HCEC 1CT (cell line): ENCODE results near the gene LAD1.

Source experiments
- DNase-seq: peaks from one replicate; pipeline ENCODE4 v3.0.0-alpha.2; 2017

Gene LAD1

DNA sequence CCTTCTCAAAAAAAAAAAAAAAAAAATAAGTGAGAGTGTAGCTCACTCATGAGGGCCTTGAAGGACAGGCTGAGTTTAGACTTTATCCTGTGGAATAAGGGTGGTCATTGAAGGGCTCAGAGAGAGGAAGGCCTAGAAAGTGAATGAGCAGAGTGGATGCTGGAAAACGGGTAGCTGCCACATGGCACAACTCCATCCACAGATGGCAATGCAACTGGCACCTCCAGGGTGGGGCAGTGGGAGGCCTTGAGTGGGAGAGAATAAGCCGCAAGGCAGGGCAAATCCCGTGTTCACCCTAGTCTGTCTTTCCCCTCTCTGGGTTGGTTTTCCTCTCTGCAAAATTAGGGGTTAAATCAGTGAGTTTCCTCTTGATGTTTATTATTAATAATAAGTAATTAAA lies 19.3 kb upstream of the LAD1 start:
- DNase-seq: no peak

DNA sequence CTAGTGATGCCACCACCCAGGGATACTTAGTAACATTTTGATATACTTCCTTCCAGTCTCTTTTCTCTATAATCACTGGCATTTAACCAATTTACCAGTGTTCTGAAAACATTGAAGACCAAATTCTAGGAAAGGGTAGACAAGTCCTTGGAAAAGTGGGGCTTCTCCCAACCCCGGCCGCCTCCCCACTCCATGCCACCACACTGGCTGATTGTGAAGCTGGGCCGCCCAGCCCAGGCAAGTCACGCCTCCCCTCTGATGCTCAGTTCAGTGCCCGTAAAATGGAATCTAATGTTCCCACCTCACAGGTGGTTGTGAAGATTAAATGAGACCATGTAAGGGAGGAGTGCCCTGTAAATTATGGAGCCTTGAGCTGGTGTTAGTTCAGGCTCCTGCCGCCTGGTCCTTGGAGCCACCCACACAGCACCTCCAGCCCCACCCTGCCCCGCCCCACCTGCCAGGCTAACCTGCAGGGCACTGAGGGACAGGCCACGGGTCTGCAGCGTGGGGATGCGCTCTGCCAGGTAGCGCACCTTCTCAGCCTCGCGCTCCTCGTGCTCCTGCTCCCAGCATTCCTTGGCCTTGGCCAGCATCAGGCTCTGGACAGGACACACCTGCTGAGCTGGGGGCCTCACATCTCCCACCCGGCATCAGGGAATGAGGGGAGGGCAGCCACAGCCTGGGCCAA lies 15.1 kb upstream of the LAD1 start:
- DNase-seq: no peak

DNA sequence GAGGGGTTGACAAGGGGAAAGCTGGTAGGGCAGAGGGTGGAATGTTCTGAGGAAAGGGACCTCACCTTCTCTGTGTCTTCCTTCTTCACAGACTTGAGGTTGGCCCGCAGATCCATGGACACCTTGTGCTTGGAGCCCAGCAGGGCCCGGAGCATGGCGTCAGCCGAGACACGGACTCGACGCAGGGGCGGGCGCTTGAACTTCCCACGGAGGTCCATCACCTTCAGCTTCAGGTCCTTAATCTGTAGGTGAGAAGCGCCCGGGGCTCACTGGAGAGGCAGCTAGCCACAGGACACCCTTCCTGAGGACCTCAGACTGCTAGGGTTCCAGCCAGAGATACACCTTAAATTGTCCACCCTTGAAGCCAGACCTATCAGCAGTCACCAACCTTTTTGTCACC lies 12.2 kb upstream of the LAD1 start:
- no peak for DNase-seq

DNA sequence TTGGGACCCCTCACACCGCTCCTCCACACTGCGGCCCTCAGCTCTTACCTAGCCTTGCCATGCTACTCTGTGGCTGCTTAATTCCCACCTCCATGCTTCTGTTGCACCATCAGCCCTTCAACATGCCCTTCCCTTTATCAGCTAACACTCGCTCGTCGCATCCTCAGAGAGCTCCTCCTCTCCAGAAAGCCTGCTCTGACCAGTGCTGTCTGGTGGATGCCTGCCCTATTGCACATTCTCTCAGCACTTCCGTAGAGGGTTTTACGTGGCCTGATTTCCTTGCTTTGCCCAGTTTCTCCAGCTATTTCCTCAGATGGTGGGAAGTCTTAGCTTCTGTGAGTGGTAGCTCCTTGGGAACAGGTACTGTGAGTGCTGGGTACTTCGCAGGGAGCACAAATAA lies 10.3 kb upstream of the LAD1 start:
- no peak for DNase-seq

DNA sequence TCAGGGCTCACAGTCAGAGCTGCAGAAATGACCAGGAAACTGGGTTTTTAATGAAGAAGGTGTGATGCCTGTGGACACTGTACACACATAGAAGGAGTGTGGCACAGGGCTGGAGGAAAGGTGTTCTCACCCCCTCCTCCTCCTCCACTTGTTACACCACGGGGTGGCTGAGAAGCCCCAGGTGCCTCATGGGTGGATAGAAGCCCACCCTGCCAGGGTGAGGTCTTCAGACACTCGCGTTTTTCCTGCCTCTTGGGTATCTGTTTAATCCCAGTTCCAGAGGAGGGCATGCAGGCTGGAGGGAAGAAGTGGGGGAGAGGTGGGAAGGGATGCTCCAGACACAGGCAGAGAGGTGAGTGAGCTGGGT lies 9.7 kb upstream of the LAD1 start:
- DNase-seq: no peak

DNA sequence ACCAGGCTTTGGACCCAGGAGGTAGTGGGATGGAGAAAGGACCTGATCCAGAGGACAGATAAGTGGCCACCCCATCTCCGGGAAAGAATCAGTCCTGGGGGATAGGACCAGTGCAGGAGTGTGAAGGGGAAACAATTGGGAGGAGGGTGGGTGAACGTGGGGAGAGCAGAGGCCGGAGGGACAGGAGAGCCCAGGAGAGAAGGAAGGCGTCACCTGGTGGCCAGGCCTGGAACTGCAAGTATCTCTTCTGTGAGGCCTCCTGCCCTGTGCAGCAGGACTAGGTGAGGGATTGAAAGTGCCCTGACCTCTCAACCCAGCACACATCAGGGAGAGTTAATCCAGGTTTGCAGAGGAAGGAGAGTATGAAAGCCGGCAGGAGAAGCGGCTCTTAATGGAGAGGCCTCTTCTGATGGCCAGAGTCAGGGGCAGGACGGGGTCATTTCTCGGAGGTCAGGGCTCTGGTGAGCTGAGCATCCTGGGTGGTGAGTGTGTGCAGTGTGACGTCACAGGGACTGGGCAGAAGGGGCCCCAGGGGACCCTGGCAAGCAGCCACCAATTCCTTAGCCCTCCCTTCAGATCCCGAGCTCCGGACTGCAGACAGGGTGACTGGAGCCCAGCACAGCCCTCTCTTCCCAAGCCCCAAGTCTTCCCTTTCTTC lies 9.2 kb upstream of the LAD1 start:
- DNase-seq: peak; percentile 53

DNA sequence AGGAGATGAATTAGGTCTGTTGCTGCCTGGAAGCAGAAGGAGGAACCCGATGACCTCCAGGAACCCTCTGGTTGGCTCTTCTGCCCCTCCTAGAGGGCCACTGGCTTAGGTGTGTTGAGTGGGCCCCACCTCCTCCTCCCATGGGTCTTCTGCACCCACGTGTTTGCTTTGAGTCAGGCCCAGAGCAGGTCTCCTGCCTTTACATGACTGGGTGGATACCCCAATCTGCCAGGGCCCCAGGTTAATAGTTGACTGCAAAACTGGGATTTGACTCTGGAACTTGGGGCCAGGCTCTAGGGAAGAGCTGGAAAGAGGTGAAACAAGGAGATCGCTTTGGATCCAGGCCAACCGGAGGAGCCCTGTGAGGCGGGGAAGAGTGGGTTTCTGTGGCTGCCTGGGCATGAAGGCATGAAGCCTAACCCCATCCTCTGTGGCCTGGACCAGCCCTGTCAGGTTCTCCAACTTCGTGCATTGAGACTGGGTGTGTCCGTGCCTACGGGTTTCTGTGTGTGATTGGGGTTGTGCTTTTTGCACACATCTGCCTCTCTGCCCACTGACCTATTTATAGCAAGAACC lies 7.8 kb upstream of the LAD1 start:
- no peak for DNase-seq

DNA sequence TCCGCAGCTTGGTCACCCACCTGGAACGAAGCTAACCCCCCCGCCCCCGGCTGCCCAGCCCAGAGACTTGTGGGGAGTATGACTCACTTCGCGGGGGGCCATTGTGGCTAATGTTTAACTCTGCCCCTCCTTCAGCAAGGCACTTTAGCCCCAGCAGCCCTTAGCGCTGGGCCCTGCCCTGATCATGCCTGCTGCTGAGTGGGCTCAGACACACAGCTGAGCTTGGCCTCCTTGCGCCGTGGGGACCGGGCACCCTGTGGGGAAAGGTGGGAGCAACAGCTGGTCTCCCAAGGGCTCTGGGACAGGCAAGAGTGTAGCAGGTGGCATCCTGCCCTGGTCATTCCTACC lies 6.3 kb upstream of the LAD1 start:
- DNase-seq: no peak

DNA sequence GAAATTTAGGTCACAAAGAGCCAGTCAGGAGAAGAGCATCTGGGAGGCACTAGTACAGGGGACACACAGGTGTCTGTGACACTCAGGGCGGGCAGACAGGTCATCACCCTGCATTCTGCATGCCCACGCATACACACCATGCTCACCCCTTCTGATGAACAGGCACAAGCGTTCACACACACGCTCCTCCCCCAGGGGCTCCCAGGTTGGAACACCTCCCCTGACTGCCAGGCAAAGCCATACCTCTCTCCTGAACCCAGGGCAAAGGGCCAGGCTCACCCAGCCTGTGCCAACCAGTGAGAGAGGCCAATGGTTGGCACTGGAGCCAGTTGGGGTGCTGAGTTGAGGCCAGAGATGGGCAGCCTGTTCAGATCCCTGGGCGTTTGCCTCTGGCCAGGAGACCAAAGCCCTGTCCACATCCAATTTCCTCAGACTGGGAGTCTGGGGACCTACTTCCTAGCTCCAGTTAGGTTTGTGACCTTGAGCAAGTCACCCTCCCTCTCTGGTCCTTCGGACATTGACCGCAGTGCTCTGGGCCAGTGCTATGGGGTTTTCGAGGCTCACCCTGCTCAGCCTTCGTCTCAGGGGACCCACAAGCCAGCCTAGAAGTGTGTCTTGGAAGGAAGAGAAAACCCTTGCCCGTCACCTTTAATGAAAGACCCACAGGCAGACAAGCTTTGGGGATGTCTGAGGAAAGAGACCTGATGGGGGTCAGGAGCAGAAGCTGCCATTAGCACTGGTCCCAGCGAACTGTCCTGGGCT lies 5.8 kb upstream of the LAD1 start:
- DNase-seq: no peak

DNA sequence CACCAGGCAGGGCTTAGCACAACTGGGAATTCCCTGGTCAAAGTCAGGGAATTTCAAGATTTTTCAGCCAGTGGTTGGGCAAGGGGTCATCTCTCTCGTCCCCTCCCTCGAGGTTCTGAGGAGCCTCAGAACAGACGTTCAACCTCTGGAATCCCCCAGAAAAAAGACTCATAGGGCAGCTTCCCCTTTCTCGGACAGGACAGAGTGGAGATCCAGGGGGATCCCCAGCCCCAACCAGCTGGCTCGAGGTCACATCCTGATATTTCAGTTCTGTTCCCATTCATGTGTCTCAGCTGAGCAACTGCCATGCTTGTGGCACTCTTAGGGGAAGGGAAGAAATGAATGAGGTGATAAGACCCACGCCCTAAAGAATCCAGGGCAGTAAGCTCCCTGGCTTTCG lies 4.9 kb upstream of the LAD1 start:
- no peak for DNase-seq

DNA sequence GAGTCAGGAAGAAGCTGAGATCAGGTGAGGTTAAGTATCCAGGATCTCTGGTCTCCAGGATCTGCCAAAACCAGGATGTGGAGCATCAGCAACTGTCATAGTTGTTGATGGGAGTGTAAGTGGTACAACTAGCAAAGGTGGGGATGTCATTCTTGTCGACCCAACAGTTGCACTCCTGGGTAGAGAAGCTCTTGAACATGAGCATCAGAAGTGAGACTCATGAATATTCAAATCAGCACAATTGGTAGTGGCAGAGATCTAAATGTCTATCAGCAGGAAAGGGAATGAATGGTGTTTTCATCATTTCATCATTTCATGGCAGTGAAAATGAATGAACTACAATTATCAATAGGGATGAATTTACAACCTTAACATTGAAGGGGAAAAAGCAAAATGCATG lies 4.2 kb upstream of the LAD1 start:
- no peak for DNase-seq

DNA sequence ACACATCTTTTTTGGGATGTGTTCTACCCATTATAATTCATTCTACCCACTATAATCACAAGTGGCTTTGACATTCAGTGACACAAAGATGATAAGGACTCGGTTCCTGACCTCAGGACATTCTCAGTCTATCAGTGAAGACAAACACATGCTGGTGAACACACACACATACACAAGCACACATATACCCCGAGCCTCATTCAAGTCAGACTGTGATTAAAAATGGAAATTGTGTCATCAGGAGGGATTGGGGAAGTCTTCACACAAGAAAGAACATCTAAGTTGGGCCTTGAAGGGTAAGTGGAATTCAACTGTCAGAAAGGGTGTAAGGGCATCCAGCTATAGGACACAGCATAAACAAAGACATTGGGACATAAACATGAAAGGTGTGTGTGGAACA lies 2.6 kb upstream of the LAD1 start:
- no peak for DNase-seq

DNA sequence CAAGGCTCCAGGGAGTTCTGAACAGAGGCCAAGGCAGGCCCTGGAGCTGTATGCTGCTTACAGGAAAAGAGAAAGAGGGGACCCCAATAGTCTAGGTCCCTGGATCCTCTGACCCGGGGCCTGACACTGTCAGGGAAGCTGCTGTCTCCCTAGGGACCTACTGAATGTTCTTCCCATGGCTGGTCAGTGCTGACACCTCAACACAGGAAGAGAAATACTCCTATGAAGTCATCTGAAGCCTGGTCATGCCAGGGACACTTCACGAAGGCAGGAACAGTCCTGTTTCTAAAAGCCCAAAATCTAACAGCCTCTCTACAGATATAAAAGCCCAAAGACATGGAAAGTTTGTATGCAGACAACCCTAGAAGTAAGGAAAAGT lies 1.7 kb upstream of the LAD1 start:
- DNase-seq: no peak

DNA sequence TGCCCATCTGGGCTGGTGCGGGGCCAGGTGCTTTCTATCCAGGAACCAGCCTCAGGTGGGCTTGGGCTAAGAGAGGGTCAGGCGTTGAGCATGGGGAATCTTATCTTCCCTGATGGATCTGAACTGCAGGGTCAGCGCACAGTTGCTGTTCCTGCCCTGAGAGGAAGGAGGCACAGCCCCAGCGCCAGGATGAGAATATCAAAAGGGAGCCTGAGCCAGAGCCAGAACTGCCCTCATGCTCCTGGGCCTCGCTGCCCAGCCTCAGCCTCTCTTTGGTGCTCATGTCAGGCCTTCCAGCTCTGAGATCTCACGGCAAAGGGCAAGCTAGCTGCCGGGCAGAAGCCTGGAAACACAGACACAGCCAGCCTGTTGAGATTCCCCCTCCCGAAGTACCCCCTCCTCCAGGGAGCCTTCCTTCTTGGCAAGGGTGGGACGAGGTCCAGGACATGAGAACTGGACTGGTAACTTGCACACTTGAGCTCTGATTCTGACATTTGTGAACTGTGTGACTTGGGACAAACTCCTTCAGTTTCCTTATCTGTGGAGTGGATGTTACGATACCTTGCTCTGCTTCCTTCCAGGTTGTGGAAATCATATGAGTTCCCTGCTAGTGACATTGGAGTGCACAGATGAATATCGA lies 1.2 kb upstream of the LAD1 start:
- no peak for DNase-seq

DNA sequence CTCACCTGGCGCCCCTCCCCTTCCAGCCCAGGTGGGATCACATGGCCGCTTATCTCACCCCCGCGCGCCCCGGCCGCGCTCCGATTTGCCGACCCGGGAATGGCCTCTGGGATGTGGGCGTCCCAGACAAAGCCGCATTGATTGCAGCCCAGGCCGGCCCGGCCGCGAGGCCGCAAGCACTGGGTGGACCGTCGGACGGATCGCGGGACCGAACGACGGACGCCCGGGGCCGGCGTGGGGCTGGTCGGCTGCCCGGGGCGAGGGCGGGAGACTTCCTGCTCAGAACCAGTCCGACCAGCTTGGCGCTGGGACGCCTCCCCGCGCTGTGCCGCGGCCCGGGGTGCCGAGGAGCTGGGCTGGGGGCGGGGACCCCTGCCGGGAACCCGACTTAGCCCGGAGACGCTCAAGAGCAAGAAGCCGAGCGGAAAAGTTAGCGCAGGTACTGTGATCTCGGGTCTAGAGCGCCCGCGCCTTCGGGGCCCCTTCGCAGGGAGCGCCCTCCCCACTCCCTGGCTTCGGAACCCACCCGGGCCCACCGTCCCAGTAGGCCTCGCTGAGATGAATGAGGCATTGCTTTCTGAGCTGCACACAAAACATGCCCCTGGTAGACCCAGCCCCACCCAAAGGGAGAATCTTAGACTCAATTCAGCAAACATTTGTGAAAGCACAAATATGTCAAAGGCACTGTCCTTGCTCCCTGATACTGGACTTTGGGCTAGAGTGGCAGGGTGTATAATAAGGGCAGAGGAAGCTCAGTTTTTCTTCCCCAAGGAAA lies 415 bp upstream of the LAD1 start:
- no peak for DNase-seq

DNA sequence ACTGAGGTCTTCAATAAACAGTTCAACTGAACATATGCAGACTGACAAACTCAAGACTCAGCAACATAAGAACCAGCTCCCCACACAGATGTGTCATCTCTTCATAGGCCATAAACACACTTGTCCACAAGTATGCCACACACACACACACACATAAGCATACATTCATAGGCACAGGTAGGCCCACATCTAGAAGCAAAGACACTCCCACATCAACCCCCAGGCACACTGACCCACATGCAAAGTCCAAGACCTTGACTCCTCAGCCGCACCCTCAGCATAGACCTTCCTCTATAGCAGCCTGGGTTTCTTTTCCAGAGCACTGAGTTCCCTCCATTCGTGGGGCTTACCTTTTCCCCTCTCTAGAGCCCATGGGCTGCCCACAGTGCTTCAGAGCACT lies 1.4 kb downstream of the LAD1 start:
- DNase-seq: no peak

DNA sequence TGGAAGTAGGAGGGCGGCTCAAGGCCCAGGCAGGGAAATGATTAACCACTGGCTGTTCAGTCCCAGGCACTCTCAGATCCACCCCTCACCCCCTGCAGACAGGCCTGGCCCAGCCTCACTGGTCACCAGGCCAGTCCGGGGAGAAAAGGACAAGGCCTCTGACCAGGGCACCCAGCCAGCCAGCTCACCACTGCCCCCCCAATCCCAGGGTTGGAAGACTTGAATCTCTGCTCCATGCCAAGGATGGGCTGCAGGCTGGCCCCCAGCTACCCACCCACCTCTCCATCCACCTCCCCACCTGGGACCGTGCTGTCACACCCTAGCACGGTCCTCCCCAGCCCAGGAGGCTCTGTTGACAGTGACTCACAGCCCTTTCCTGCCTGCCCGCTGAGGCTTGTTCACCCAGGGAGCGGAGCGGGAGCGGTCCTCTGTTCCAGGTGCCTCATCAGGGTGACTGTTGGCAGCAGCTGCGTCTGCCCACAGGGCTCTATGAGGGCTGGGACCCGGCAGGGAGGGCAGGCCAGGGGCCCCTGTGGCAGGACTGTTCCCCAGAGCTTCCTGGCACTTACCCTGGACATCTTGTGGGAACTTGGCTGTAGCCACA lies 2.2 kb downstream of the LAD1 start:
- DNase-seq: no peak

DNA sequence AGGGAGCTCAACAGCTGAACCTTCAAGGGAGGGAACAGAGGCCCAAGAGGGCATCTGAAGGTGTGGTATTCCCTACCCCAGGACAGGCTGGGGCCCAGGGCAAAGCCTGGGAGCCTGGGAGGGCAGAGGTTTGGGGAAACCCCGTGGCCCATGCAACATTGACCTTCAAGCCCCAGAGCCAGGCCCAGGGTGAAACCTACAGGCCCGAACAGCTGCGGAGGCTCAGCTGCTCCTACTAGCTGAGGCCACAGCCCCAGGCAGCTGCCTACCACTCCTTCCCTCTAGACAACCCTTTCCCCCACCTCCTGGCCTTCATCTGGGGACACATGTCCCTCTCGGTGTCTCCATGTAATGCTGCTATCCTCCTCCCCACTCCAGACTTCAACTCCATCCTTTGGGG lies 3.2 kb downstream of the LAD1 start:
- no peak for DNase-seq

DNA sequence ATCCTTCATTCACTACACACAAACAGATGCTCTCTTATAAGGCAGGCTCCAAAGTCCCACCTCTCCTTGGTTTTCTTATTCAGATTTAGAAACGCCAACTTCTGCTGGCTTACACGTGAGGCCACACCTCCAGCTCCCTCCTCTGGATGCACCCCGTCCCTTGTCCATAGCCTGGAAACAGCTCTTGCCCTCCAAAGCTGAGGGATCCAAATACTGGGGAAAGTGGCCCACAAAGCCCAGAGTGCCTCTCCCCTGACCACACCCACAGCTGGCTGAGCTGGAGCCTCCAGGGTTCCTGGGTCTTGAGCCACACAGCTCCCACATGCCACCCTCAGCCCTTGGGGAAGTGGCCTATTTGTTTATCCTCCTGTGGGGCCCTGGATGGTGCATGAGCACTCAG lies 4.5 kb downstream of the LAD1 start:
- no peak for DNase-seq

DNA sequence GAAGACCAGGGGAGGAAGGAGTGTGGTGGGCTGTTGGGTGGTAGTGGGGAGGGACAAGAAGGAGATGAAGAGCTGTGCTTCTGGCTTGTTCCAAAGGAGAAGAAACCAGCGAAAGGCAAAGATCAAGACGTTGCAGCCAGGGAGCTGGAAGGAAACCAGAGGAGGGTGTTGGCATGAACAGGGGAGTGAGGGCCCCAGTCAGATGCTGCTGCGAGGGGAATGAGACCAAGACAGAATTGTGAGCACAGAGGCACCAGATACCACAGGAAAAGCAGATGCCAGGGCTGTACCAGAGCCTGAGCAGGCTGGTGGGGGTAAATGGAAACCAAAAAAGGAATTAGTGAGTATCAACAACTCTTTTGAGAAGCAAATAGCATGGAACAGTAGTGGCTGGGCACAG lies 6.0 kb downstream of the LAD1 start:
- no peak for DNase-seq

DNA sequence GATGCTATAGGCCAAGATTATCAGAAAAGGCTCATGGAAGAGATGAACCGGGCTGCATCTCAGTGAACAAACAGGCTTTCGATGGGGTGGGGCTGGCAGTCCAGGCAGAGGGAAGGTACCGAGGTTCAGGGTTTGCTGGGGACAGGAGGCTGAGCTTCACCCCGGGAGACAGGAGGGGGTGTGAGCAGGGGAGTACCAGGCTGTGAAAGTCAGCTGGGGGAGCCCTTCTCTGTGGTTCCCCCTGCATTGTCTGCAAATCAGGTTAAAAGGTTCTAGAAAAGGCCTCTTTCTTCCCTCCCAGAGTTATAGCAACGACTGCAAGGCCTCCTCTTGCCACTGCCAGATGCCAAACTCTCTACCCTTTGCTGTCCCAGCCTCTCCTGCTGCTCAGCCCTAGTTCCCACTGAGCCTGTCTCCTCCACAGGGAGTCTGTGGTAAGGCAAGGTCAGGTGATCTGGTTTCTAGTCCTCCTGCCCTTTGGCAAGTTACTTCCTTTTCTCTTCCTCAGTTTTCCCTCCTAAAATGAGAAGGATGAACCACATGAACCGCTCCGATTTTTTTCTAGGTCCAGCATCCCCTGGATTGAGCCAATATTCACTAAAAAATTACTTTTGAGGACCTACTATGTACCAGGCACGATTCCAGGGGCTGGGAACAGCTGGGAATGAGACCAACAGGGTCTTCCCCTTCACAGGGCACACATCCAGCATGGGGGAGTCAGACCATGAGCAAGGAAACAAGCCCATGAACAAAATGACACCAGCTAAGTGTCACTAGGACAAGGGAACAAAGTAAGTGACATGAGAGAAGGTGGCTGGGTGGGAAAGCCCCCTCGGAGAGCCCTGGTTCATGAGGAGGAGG lies 7.2 kb downstream of the LAD1 start:
- peak; percentile 11 for DNase-seq

DNA sequence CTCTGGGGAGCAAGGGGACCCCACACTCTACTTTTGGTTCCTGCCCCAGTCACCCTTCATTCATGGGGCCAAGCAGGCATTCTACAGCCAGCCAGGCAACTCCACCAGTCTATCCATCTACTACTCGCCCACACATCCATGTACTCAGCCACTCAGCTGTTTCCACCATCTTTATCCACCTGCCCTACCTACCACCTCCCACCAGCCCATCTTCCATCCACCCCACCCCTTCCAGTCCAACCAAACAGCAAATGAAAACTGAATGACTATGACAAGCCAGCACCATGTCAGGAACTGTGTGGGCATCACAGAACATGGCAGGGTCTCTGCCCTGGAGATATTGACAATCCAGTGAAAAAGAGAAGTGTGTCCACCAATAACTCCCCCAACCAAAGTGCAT lies 7.9 kb downstream of the LAD1 start:
- no peak for DNase-seq
